LNCaP clone FGC (cell line): ENCODE results near the gene TNC.

Source experiments
- DNase-seq: peaks from one replicate; pipeline ENCODE4 v3.0.0-alpha.2; 2011; ENCODE audit warnings: low read depth
- H3K4me3 ChIP-seq: 2 replicates; pipeline ENCODE4 v1.5.1; 2011; ENCODE audit warnings: mild to moderate bottlenecking, low read depth, low read length, control low read depth
- CTCF ChIP-seq: IDR thresholded peaks from 2 replicates; pipeline ENCODE4 v1.5.1; 2012; ENCODE audit warnings: mild to moderate bottlenecking; ENCODE audit not compliant: control insufficient read depth, insufficient read depth; ENCODE audit errors: extremely low read depth

TNC gene

GRCh38 chr9:115117999-115118878 is at the start of gene TNC:
Gene TNC, minus strand, starts transcription at chr9:115118157. Its CDS starts 27,139 bp downstream, at chr9:115091018.
- TF ChIP-seq CTCF: no peak
- peak within 1 kb of the TSS; percentile 32 for H3K4me3 ChIP-seq
- no peak for DNase-seq

GRCh38 chr9:115167175-115167574 is 49.2 kb upstream of the TNC start:
- no peak for TF ChIP-seq CTCF
- DNase-seq: no peak
- no peak overlapping the region for H3K4me3 ChIP-seq

- no peak overlapping the region for H3K4me3 ChIP-seq
- TF ChIP-seq CTCF: no peak
- DNase-seq: no peak
Observed at GRCh38 chr9:115165233-115165632, 47.3 kb upstream of the TNC start.

GRCh38 chr9:115164511-115164974 is 46.6 kb upstream of the TNC start:
- no peak overlapping the region for H3K4me3 ChIP-seq
- DNase-seq: no peak
- TF ChIP-seq CTCF: no peak

GRCh38 chr9:115162946-115163345 is 45.0 kb upstream of the TNC start:
- TF ChIP-seq CTCF: no peak
- H3K4me3 ChIP-seq: no peak overlapping the region
- no peak for DNase-seq

- no peak for TF ChIP-seq CTCF
- no peak overlapping the region for H3K4me3 ChIP-seq
- no peak for DNase-seq
Observed at GRCh38 chr9:115161446-115161845, 43.5 kb upstream of the TNC start.
